Activated CD8-positive, alpha-beta memory T cell treated with anti-CD3 and anti-CD28 coated beads, Interleukin-2, amount 50 U/mL, for 48 hours (primary cell): ENCODE results near the gene UNC79.
"Not testable (repeated sequence)": the region's sequence is repeated elsewhere in the genome, so short reads cannot be mapped to it uniquely, and the experiment has no call there.

Source experiments
- DNase-seq: peaks from one replicate; pipeline ENCODE4 v3.0.0-alpha.2; 2020

Gene UNC79

DNA sequence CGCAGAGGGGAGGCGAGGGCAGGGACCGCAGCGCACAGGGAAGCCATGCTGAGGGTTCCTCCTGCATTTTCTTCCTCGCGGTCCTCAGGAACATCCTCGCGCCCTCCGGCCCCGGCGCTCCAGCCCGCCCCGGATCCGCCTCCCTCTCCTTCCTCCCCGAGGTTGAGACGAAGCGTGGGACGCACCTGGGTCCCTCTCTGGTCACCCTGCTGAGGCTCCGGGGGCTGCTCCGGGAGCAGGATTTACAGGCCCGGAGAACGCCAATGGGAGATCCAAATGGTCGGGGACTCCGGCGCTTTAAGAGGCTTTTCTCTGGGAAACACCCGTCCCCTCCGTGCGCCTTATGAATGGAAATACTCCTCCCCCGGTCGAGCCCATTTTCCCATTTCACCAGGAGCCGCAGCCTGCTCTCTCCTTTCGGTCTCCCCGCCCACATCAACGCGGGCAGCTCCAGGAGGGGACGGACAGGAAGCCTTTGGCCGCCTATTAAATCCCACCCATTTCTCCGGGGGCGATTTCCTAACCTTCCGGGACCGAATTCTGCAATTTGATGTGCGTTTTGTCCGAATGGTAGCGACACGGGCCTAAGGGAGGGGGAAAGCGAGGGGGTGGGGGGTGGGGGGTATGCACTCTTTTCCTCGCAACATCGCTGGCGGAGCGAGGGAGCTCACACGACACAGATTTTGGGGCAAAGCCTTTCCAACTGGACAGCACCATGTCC lies at the start of gene UNC79:
UNC79 (plus strand) TSS at position 625 of the 721 bp plus-strand sequence; CDS start at position 716, 91 bp downstream.
- DNase-seq = no peak

DNA sequence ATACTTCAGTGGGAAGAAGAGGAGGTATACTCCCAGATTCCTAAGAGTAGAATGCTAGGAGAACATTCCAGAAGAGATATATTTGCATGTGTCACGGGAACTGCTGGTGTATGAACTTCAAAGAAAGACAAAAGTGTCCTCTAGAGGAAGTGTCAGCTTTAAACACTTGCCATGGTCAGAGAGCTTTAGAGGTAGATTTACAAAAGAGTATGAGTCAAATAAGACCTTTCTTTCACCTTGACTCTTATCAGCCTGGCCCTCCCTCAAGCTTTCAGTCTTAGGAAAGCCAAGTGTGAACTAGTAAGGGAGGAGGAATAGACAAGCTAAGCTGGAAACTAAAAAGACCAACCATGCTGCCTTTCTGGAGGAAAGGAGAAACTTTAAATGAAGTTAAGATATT lies 49.1 kb upstream of the UNC79 start:
- DNase-seq = no peak

- not testable (repeated sequence) for DNase-seq
Observed at GRCh38 chr14:93384256-93384655, 46.5 kb upstream of the UNC79 start.

DNA sequence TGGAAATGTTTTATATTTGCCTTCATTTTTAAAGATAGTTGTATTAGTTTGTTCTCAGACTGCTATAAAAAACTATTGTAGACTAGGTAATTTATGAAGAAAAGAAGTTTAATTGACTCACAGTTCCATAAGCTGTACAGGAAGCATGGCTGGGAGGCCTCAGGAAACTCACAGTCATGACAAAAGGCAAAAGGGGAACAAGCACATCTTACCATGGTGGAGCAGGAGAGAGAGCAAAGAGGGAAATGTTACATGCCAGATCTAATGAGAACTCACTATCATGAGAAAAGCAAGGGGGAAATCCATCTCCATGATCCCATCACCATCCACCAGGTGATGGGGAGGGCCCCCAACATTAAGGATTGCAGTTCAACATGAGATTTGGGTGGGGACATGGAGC lies 35.5 kb upstream of the UNC79 start:
- no peak for DNase-seq

DNA sequence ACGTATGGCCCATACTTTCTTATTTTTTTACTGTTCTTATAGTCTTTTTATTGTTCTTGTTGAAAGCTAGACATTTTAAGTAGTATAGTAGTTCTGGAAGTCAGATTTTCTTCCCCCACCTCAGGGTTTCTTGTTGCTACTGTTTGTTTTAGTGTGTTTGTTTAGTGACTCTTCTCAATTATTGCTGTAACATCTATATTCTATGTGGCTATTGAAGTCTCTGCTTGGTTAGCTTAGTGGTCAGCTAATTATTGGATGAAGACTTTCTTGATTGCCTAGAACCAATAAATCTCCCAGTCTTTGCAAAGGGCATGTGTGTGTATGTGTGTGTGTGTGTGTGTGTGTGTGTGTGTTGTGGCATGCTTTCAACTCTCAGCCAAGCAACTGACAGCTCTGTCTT lies 34.3 kb upstream of the UNC79 start:
- no peak for DNase-seq

GRCh38 chr14:93398491-93398890 lies 32.2 kb upstream of the UNC79 start:
- DNase-seq = no peak

DNA sequence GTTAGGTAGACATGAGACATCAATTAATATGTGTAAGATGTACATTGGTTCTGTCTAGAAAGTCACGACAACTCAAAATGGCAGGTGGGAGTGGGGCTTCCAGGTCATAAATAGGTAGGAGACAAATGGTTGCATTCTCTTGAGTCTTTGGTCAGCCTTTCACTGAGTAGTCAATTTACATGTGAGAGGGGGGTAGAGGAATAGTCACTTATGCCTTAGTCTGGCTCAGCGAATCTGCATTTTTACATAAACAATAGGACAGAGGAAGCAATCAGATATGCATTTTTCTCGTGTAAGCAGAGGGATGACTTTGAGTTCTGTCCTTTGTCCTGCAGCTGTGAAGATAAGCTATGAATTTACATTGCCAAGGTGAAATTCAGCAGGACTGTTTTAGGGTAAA lies 27.8 kb upstream of the UNC79 start:
- no peak for DNase-seq

GRCh38 chr14:93410021-93410420 lies 20.7 kb upstream of the UNC79 start:
- no peak for DNase-seq

GRCh38 chr14:93410893-93411292 lies 19.8 kb upstream of the UNC79 start:
- no peak for DNase-seq

- DNase-seq = not testable (repeated sequence)
Observed at GRCh38 chr14:93425136-93425535, 5.6 kb upstream of the UNC79 start.

GRCh38 chr14:93426750-93427149 lies 4.0 kb upstream of the UNC79 start:
- DNase-seq = no peak

DNA sequence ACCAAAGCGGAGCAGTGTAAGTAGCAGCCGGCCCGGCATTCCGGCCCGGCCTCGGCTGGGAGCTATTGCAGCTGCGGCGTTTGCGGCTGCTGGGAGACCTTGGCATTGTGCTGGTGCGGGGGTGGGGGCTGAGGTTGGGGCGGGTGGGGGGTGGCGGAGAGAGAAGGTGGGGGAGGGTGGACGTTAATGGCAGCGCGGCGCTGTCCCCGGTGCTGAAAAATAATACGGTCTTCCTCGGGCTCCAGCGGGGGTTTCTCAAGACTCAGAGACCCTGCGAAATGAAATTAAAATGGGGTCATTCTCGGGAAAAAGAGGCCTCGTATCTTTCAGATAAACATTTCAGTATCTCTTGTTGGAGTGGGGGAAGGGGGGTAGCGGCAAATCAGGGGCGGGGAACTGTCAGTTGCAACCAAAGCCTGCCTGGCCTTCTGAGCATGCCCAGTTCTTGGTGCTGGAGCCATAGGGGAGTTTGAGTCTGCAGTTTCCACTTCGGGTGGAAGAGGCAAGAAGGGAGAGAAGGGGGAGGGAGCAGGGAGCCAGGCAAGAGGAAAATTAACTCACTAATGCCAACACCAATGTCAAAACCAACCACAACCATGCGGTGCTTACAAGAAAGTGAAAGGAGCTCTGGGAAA lies 414 bp downstream of the UNC79 start:
- DNase-seq = no peak

DNA sequence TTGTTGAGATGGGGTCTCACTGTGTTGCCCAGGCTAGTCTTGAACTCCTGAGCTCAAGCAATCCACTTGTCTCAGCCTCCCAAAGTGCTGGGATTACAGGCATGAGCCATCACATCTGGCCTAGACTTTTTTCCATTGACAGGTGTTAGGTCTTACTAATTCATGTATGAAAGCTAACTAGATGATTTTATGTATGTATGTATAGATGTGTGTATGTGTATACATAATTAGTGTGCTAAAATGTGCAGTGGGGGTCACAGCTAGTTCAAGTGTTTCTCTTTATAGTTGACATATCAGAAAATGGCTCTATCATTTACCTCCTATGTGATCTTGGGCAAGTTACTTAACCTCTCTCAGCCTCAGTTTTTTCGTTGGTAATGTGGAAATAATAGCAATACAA lies 23.5 kb downstream of the UNC79 start:
- no peak for DNase-seq

- no peak for DNase-seq
Observed at GRCh38 chr14:93456356-93456755, 25.6 kb downstream of the UNC79 start.

DNA sequence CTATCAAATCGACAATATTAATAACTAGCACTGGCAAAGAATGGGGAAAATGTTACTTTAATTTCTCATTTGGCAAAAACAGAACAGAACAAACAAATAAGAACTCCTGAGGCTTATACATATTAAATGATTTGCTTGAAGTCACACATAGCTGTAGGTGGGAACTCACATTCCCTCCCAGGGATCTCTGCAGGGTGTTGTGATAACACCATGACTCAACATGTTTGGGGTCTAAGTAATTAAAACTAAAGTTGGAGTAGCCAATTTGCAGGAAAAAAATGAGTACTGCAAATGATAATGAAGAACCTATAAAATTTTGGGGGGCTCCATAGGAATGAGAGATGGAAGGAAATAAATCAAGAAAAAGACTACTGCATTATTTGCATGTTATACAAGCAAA lies 27.5 kb downstream of the UNC79 start:
- no peak for DNase-seq

DNA sequence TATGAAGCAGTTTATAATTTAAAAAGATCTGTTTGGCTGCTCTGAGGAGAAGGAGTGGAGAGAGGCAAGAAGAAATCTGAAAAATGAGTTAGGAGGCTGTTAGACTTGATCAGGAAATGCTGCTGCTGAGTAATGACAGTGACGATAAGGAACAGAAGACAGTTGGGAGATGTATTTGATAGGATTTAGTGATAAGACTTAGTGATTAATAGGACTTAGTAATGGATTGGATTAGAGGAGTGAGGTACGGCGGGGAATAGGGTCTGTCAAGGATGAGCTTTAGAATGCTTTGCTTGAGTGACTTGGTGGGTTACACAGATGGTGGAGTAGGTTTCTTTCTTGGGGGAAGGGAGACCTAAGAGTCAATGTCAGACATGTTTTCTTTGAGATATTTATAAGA lies 31.7 kb downstream of the UNC79 start:
- DNase-seq = no peak

DNA sequence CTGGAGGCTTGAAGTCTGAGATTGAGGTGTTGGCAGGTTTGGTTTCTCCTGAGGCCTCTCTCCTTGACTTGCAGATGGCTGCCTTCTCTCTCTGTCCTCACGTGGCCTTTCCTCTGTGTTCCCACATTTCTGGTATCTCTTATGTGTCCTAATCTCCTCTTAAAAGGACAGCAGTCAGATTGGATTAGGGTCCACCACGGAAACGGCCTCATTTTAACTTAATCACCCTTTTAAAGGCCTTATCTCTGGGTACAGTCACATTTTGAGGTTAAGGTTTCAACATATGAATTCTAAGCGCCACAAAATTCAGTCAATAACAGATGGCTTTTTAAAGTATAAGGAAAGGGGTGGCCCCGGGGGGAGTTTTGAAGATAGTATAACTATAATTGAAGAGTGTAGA lies 33.5 kb downstream of the UNC79 start:
- DNase-seq = no peak

DNA sequence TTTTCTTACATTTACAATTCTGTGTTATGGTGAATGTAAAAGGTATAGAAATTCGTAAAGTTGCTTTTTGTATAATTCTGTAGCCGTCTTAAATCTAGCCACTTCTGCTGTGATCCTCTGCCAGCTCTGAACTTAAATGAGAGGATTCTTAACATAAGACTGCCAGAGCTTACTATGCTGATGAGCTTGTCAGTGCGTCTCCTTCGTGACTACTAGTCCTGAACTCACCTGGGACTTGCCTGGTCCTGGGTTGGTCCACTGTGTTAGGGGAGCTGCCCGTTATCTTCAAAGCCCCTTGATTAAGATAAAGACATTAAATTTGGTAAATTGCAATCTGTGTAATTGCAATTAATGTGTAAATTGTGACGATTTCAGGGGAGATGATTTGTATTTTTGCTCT lies 44.7 kb downstream of the UNC79 start:
- no peak for DNase-seq

- no peak for DNase-seq
Observed at GRCh38 chr14:93476305-93476704, 45.6 kb downstream of the UNC79 start.

DNA sequence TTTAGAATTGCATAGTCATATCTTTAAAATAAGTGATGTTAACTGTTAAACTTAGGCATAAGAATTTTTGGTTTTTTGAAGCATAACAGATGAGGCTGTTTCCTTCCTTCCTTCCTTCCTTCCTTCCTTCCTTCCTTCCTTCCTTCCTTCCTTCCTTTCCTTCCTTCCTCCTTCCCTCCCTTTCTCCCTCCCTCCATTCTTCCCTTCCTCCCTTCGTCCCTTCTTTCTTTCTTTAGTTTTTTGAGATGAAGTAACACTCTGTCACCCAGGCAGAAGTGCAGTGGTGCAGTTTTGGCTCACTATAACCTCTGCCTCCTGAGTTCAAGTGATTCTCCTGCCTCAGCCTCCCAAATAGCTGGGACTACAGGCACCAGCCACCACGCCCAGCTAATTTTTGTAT lies 48.3 kb downstream of the UNC79 start:
- DNase-seq = not testable (repeated sequence)

- no peak for DNase-seq
Observed at GRCh38 chr14:93480867-93481266, 50.1 kb downstream of the UNC79 start.

DNA sequence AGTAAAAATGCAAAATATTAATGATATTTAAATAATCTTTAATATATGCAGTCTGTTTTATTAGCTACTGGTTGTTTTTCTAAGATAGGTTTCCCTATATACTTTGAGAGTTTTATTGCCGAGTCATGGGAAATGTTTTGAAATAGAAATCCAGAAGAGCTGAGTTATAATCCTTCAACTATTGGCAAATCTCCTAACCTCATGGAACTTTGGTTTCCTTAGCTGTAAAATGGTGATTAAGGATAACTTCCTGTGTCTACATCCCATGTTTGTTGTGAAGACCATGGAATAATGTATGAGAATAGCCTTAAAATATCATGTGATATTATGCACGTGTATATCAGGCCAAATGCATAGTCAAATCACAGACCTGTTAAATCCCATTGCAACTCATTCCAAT lies 51.0 kb downstream of the UNC79 start:
- DNase-seq = no peak

DNA sequence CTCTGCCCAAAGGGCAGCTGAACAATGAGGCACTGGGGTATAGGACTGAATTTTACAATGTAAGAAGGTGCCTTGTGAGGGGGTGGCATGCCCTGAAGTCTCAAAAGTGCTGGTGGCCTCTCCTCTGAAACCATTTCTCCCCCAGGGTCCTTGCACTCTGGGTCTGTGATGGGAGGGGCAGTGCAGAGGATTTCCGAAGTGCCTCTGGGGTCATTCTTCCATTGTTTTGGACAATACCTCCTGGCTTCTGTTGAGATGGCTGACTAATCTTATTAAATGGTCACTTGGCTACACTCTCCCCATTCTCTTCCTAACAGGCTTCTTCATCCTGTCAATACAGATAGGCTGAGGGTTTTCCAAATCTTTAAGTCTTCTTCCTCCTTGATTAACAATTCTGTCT lies 59.3 kb downstream of the UNC79 start:
- no peak for DNase-seq

DNA sequence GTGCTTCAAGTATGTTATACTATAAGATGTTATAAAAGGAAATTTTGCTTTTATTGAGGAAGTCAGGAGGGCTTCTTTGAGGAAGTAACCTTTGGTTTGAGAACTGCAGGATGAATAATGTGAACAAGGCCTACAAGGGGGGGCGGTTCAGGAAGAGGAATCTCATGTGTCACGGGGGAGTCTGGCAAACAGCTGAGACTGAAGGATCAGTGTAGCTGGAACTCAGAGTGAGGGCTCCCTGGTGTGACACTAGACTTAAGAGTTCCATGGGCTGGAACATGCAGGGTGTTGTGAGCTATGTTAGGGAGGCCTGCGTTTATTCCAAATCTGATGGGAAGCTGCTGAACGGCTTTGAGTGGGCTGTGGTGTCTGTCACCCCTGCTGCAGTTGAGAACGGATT lies 62.3 kb downstream of the UNC79 start:
- DNase-seq = no peak

GRCh38 chr14:93493622-93494021 lies 62.9 kb downstream of the UNC79 start:
- not testable (repeated sequence) for DNase-seq
